GM23338 (cell line): ENCODE results near the gene CES2. TPM values are rescaled to one million over a fixed set of nuclear protein-coding genes. Genes with fewer than 3 reads are reported as not detected.

Source experiments
- ATAC-seq: fragments of 200-7000 bp; cut with Tn5 transposase; 3 replicates; pipeline ENCODE4 v1.9.1; 2020
- DNase-seq: peaks from one replicate; pipeline ENCODE4 v3.0.0-alpha.2; 2015; ENCODE audit warnings: low spot score
- H2AFZ ChIP-seq: fragments of 200-600 bp; sonication (generic); 2 replicates; pipeline ENCODE4 v1.8.0; 2016; ENCODE audit warnings: antibody characterized with exemption, mild to moderate bottlenecking, moderate library complexity
- H3F3A ChIP-seq: fragments of 200-600 bp; sonication (generic); replicated peaks from 2 replicates; pipeline ENCODE4 v1.8.0; 2017; ENCODE audit warnings: antibody characterized with exemption, mixed run types, low read depth
- H3K27ac ChIP-seq: fragments of 200-600 bp; sonication (generic); 2 replicates; pipeline ENCODE4 v1.6.1; 2016; ENCODE audit warnings: low read depth
- H3K27me3 ChIP-seq: fragments of 200-600 bp; sonication (generic); 2 replicates; pipeline ENCODE4 v1.8.0; 2016; ENCODE audit warnings: mild to moderate bottlenecking, mixed run types, moderate library complexity; ENCODE audit not compliant: insufficient read depth
- H3K36me3 ChIP-seq: fragments of 200-600 bp; sonication (generic); 2 replicates; pipeline ENCODE4 v1.8.0; 2016; ENCODE audit warnings: mild to moderate bottlenecking; ENCODE audit not compliant: insufficient read depth
- H3K4me1 ChIP-seq: fragments of 200-600 bp; sonication (generic); 2 replicates; pipeline ENCODE4 v1.8.0; 2016; ENCODE audit warnings: mild to moderate bottlenecking, moderate library complexity; ENCODE audit not compliant: insufficient read depth
- H3K4me2 ChIP-seq: fragments of 200-600 bp; sonication (generic); 2 replicates; pipeline ENCODE4 v1.7.1; 2017; ENCODE audit warnings: mixed run types
- H3K4me3 ChIP-seq: fragments of 200-600 bp; sonication (generic); 2 replicates; pipeline ENCODE4 v1.6.1; 2016; ENCODE audit warnings: mixed run types
- H3K79me2 ChIP-seq: fragments of 200-600 bp; sonication (generic); replicated peaks from 2 replicates; pipeline ENCODE4 v1.8.0; 2017; ENCODE audit warnings: mild to moderate bottlenecking; ENCODE audit not compliant: insufficient read depth
- H3K9me2 ChIP-seq: fragments of 200-600 bp; sonication (generic); 2 replicates; pipeline ENCODE4 v1.8.0; 2017; ENCODE audit not compliant: insufficient read depth
- H4K20me1 ChIP-seq: fragments of 200-600 bp; sonication (generic); replicated peaks from 2 replicates; pipeline ENCODE4 v1.8.0; 2017; ENCODE audit warnings: mild to moderate bottlenecking; ENCODE audit not compliant: insufficient read depth
- H3K27ac Mint-ChIP-seq: 2 replicates; pipeline ENCODE4 v1.8.0; 2020; ENCODE audit warnings: inconsistent platforms, mild to moderate bottlenecking, moderate library complexity, mixed read lengths
- H3K27me3 Mint-ChIP-seq: 3 replicates; pipeline ENCODE4 v1.8.0; 2022; ENCODE audit warnings: low read depth, mild to moderate bottlenecking, moderate library complexity, mixed read lengths, inconsistent platforms; ENCODE audit not compliant: insufficient read depth, poor library complexity
- H3K36me3 Mint-ChIP-seq: 3 replicates; pipeline ENCODE4 v1.8.0; 2021; ENCODE audit warnings: low read depth, mild to moderate bottlenecking, inconsistent platforms, moderate library complexity, mixed read lengths
- H3K4me1 Mint-ChIP-seq: 3 replicates; pipeline ENCODE4 v1.8.0; 2020; ENCODE audit warnings: mild to moderate bottlenecking, inconsistent platforms, mixed read lengths
- H3K4me3 Mint-ChIP-seq: 3 replicates; pipeline ENCODE4 v1.8.0; 2021; ENCODE audit warnings: moderate library complexity, mild to moderate bottlenecking, inconsistent platforms, mixed read lengths
- H3K9me3 Mint-ChIP-seq: 3 replicates; pipeline ENCODE4 v1.8.0; 2020; ENCODE audit warnings: moderate library complexity, mild to moderate bottlenecking, inconsistent platforms, mixed read lengths
- CREB1 ChIP-seq: fragments of 250-450 bp; sonication (Bioruptor Pico); IDR thresholded peaks from 2 replicates; pipeline ENCODE4 v1.5.0; 2020; ENCODE audit warnings: low read depth, mild to moderate bottlenecking, moderate library complexity
- EZH2 ChIP-seq: fragments of 200-600 bp; sonication (generic); IDR thresholded peaks from one replicate; pipeline ENCODE4 v1.8.0; 2017; ENCODE audit warnings: antibody characterized with exemption, mild to moderate bottlenecking, low read depth; ENCODE audit not compliant: unreplicated experiment
- EZH2phosphoT487 ChIP-seq: fragments of 200-600 bp; sonication (generic); IDR thresholded peaks from one replicate; pipeline ENCODE4 v1.8.1; 2018; ENCODE audit warnings: antibody characterized with exemption; ENCODE audit not compliant: unreplicated experiment
- POLR2AphosphoS5 ChIP-seq: IDR thresholded peaks from 2 replicates; pipeline ENCODE4 v1.6.1; 2016; ENCODE audit warnings: antibody characterized with exemption, low read depth
- ZNF114 ChIP-seq: fragments of 250-450 bp; sonication (Bioruptor Pico); IDR thresholded peaks from 2 replicates; pipeline ENCODE4 v1.5.0; 2020; ENCODE audit warnings: mild to moderate bottlenecking, moderate library complexity
- ZNF331 ChIP-seq: fragments of 250-450 bp; sonication (Bioruptor Pico); IDR thresholded peaks from 2 replicates; pipeline ENCODE4 v1.5.0; 2020; ENCODE audit warnings: low read depth, mild to moderate bottlenecking, moderate library complexity
- polyA plus RNA-seq: library from polyadenylated mRNA; unstranded; fragments of >200 nt; fragmentation: Nextera tagmentation; extraction: Ambion mirVana; gene quantifications from 2 replicates; pipeline ENCODE4 v1.2.1, GENCODE V29; 2016
- total RNA-seq: library from RNA; depleted of rRNA; stranded (reverse); fragments of >200 nt; shearing (Covaris generic); gene quantifications from 2 replicates; pipeline ENCODE4 v1.2.3, GENCODE V29; 2014
- TF ChIP-seq, protein P1 (sequence below), 2 experiments: fragments of 200-600 bp in 1 of 2; sonication (generic) in 1 of 2; conservative IDR thresholded peaks; 2 replicates each; pipeline versions ENCODE4 v1.5.1 to v1.6.1; 2016 to 2017; ENCODE audit warnings: antibody characterized with exemption in 2 of 2, low read depth in 2 of 2, mild to moderate bottlenecking in 2 of 2, moderate library complexity in 1 of 2
- TF ChIP-seq, protein P2 (sequence below): fragments of 250-450 bp; sonication (Bioruptor Pico); IDR thresholded peaks from 2 replicates; pipeline ENCODE4 v1.5.0; 2020; ENCODE audit warnings: mild to moderate bottlenecking, moderate library complexity
- TF ChIP-seq, protein P3 (sequence below): IDR thresholded peaks from 2 replicates; pipeline ENCODE4 v1.6.1; 2016; ENCODE audit warnings: antibody characterized with exemption

The CES2 gene
- total and polyA plus RNA-seq, 2 experiments from 2014 or later = 5.0 to 9.3 TPM

DNA sequence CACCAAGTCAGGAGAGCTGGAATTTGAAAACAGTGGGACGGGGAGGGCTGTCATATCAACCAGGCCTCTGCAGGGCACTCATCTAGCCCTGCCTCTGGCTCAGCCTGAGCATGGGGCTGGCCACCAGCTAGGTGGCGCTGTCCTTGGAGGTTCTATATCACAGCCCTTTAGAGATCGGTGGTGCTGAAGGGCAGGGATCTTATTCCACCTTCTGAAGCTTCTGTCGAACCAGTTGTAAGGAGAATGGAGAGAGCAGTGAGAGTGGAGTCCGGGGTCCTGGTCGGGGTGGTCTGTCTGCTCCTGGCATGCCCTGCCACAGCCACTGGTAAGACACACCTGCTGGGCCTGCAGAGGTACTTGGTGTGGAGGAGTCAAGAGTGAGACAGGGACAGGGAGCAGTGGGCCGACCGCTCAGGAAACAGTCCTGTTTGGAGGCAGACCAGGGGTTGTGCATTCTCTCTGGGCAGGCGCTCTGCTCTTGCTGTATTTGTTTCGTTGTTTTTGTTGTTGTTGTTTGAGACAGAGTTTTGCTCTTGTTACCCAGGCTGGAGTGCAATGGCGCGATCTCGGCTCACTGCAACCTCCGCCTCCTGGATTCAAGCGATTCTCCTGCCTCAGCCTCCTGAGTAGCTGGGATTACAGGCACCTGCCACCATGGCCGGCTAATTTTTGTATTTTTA is 25.9 kb downstream of the CES2 start, which contains the start of gene CES3:
TSS of gene CES3 (plus strand) at position 202 of the 680 bp plus-strand sequence. CDS start at position 244, 42 bp downstream.
- H3K4me2 ChIP-seq = peak within 1 kb of the TSS; percentile 64
- H3K27me3 ChIP-seq = no peaks in the 10 kb centered on the region
- Mint-ChIP-seq H3K9me3 (peaks cover 4% of the 10 kb centered on the region; the same call in 2 of the 3 replicates), H3K4me1 (peaks cover 10% of the 10 kb centered on the region), H3K4me3 (peak within 1 kb of the TSS; percentile 81), H3K27ac (no peak within 1 kb of the TSS), H3K27me3 (peaks cover 8% of the 10 kb centered on the region), H3K36me3 (no peaks in the 10 kb centered on the region)
- H2AFZ ChIP-seq = peak within 1 kb of the TSS; percentile 96
- H3K27ac ChIP-seq = no peak within 1 kb of the TSS
- 0 out of 2 replicates have a peak, but pooled peaks have one; percentile 36 for TF ChIP-seq POLR2AphosphoS5
- TF ChIP-seq, protein P1, sequence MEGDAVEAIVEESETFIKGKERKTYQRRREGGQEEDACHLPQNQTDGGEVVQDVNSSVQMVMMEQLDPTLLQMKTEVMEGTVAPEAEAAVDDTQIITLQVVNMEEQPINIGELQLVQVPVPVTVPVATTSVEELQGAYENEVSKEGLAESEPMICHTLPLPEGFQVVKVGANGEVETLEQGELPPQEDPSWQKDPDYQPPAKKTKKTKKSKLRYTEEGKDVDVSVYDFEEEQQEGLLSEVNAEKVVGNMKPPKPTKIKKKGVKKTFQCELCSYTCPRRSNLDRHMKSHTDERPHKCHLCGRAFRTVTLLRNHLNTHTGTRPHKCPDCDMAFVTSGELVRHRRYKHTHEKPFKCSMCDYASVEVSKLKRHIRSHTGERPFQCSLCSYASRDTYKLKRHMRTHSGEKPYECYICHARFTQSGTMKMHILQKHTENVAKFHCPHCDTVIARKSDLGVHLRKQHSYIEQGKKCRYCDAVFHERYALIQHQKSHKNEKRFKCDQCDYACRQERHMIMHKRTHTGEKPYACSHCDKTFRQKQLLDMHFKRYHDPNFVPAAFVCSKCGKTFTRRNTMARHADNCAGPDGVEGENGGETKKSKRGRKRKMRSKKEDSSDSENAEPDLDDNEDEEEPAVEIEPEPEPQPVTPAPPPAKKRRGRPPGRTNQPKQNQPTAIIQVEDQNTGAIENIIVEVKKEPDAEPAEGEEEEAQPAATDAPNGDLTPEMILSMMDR (conservative IDR thresholded peaks at IDR 0.05; ENCODE audit: low read depth in 2 of 2) = peak; percentile 93 to 97
- TF ChIP-seq ZNF114 = no peak
- no peaks in the 10 kb centered on the region for H3K79me2 ChIP-seq
- H3K4me3 ChIP-seq = no peak within 1 kb of the TSS
- H4K20me1 ChIP-seq = no peaks in the 10 kb centered on the region; the same call in 1 of the 2 replicates
- no peaks in the 10 kb centered on the region for H3K9me2 ChIP-seq
- no peaks in the 10 kb centered on the region for H3K36me3 ChIP-seq
- no peaks in the 10 kb centered on the region for H3F3A ChIP-seq
- H3K4me1 ChIP-seq = no peaks in the 10 kb centered on the region
- DNase-seq (peak; percentile 95), ATAC-seq (peak; percentile 100)

DNA sequence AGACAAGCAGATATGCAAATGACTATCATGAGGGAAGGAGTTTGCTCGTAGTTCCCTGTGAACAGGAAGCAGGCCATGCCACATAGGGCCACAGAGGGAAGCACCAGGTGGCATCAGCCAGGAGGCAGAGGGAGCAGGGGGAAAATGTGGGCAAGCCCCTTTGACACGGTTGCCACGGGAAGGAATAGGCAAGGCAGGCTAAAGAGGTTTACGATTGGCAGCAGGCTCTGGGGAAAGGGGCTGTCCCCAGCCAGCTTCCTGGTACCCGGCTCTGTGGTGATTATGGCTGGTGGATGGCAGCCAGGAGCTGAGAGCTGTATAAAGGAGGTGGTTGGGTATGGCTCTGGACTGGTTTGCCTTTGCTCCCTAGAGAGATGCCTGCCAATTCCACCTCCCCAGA is 26.6 kb downstream of the CES2 start:
- Mint-ChIP-seq H3K4me3 (peak overlapping the region; percentile 81; the same call in 2 of the 3 replicates), H3K4me1 (peaks cover 10% of the 10 kb centered on the region)
- H3F3A ChIP-seq = no peaks in the 10 kb centered on the region
- TF ChIP-seq EZH2phosphoT487 = no peak
- TF ChIP-seq ZNF114 = no peak
- TF ChIP-seq ZNF331 (CRISPR knock-in tag) = no peak
- TF ChIP-seq, protein P2, sequence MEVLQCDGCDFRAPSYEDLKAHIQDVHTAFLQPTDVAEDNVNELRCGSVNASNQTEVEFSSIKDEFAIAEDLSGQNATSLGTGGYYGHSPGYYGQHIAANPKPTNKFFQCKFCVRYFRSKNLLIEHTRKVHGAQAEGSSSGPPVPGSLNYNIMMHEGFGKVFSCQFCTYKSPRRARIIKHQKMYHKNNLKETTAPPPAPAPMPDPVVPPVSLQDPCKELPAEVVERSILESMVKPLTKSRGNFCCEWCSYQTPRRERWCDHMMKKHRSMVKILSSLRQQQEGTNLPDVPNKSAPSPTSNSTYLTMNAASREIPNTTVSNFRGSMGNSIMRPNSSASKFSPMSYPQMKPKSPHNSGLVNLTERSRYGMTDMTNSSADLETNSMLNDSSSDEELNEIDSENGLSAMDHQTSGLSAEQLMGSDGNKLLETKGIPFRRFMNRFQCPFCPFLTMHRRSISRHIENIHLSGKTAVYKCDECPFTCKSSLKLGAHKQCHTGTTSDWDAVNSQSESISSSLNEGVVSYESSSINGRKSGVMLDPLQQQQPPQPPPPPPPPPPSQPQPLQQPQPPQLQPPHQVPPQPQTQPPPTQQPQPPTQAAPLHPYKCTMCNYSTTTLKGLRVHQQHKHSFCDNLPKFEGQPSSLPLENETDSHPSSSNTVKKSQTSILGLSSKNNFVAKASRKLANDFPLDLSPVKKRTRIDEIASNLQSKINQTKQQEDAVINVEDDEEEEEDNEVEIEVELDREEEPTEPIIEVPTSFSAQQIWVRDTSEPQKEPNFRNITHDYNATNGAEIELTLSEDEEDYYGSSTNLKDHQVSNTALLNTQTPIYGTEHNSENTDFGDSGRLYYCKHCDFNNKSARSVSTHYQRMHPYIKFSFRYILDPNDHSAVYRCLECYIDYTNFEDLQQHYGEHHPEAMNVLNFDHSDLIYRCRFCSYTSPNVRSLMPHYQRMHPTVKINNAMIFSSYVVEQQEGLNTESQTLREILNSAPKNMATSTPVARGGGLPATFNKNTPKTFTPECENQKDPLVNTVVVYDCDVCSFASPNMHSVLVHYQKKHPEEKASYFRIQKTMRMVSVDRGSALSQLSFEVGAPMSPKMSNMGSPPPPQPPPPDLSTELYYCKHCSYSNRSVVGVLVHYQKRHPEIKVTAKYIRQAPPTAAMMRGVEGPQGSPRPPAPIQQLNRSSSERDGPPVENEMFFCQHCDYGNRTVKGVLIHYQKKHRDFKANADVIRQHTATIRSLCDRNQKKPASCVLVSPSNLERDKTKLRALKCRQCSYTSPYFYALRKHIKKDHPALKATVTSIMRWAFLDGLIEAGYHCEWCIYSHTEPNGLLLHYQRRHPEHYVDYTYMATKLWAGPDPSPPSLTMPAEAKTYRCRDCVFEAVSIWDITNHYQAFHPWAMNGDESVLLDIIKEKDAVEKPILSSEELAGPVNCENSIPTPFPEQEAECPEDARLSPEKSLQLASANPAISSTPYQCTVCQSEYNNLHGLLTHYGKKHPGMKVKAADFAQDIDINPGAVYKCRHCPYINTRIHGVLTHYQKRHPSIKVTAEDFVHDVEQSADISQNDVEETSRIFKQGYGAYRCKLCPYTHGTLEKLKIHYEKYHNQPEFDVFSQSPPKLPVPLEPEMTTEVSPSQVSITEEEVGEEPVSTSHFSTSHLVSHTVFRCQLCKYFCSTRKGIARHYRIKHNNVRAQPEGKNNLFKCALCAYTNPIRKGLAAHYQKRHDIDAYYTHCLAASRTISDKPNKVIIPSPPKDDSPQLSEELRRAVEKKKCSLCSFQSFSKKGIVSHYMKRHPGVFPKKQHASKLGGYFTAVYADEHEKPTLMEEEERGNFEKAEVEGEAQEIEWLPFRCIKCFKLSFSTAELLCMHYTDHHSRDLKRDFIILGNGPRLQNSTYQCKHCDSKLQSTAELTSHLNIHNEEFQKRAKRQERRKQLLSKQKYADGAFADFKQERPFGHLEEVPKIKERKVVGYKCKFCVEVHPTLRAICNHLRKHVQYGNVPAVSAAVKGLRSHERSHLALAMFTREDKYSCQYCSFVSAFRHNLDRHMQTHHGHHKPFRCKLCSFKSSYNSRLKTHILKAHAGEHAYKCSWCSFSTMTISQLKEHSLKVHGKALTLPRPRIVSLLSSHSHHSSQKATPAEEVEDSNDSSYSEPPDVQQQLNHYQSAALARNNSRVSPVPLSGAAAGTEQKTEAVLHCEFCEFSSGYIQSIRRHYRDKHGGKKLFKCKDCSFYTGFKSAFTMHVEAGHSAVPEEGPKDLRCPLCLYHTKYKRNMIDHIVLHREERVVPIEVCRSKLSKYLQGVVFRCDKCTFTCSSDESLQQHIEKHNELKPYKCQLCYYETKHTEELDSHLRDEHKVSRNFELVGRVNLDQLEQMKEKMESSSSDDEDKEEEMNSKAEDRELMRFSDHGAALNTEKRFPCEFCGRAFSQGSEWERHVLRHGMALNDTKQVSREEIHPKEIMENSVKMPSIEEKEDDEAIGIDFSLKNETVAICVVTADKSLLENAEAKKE = no peak
- TF ChIP-seq, protein P3, sequence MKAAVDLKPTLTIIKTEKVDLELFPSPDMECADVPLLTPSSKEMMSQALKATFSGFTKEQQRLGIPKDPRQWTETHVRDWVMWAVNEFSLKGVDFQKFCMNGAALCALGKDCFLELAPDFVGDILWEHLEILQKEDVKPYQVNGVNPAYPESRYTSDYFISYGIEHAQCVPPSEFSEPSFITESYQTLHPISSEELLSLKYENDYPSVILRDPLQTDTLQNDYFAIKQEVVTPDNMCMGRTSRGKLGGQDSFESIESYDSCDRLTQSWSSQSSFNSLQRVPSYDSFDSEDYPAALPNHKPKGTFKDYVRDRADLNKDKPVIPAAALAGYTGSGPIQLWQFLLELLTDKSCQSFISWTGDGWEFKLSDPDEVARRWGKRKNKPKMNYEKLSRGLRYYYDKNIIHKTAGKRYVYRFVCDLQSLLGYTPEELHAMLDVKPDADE = no peak
- TF ChIP-seq CREB1 = no peak
- TF ChIP-seq, protein P1 (conservative IDR thresholded peaks at IDR 0.05; ENCODE audit: low read depth in 2 of 2) = no peak
- no peak for TF ChIP-seq EZH2

More for the DNA sequence above, 26.6 kb downstream of the CES2 start:
- peaks cover 4% of the 10 kb centered on the region; the same call in 2 of the 3 replicates for H3K9me3 Mint-ChIP-seq
- H2AFZ ChIP-seq = peak overlapping the region; percentile 96; the same call in 1 of the 2 replicates
- no peaks in the 10 kb centered on the region for H3K9me2 ChIP-seq
- no peak overlapping the region for H3K27ac Mint-ChIP-seq
- no peak overlapping the region for H3K4me3 ChIP-seq
- no peaks in the 10 kb centered on the region for H3K4me1 ChIP-seq
- ATAC-seq (no peak), DNase-seq (no peak)
- H3K27me3 ChIP-seq = no peaks in the 10 kb centered on the region
- H3K4me2 ChIP-seq = no peak overlapping the region
- H3K36me3 ChIP-seq = no peaks in the 10 kb centered on the region
- no peaks in the 10 kb centered on the region for H3K79me2 ChIP-seq
- peaks cover 8% of the 10 kb centered on the region for H3K27me3 Mint-ChIP-seq
- no peak overlapping the region for H3K27ac ChIP-seq
- H4K20me1 ChIP-seq = no peaks in the 10 kb centered on the region; the same call in 1 of the 2 replicates
- no peaks in the 10 kb centered on the region for H3K36me3 Mint-ChIP-seq
